ENCODE measurements around the gene FOXI1.
A peak's percentile ranks its signal among the peaks of the same experiment; 100 is the strongest.
"Not testable (repeated sequence)": the region's sequence is repeated elsewhere in the genome, so short reads cannot be mapped to it uniquely, and the experiment has no call there.

Gene FOXI1

DNA sequence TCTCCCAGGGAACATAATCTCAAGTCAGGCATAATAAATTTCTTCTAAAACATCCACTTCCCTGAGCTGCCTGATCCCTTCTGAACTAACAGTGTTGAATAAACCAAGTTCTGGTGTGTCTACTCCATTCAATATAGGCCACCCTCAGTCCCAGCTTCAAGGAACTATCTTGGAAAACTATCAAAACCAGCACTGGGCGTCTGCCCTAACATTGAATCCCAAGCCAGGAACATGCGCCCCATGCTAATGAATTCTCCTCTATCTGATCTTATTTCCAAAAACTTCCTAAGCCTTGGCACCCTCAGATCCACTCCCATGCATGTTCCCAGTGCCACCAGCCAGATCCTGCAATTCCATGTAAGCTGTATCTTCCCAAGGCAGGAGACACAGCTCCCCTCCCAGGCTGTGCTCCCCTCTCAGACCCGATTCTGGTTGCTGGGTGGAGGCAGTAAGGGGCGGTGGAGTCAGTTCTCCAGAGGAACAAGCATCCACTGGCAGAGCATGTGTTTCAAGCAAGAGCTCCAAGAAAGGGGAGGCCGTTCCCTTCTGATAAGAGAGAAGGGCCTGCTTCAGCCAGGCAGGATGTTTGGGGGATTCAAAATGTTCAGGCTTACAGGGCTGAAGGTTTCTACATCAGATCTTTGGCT lies 13.1 kb upstream of the FOXI1 start:
- no peak for DNase-seq (ENCODE audit: low read depth)

DNA sequence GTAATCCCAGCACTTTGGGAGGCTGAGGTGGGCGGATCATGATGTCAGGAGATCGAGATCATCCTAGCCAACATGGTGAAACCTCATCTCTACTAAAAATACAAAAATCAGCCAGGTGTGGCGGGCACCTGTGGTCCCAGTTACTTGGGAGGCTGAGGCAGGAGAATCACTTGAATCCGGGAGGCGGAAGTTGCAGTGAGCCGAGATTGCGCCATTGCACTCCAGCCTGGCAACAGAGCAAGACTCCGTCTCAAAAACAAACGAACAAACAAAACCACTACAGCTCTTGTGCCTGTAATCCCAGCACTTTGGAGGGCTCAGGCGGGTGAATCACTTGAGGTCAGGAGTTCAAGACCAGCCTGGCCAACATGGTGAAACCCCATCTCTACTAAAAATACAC lies 11.4 kb upstream of the FOXI1 start:
- not testable (repeated sequence) for DNase-seq (ENCODE audit: low read depth)

DNA sequence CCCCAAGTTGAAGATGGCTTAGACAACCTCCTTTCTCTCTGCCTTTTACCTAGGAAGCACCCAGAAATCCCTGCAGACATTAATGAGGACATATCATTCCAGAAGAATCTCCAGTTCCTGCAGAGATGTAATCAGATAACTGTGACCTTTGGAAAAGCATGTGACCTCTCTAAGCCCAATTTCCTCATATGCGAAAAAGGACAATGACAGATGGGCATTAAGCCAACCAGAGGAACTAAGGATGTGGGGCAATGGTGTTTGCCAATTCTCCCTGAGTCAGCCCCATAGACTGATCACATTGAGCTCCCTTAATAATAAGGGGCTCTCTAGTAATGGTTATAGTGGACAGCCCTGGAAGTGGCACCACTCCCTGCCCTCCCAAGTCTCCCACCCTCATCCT lies 10.1 kb upstream of the FOXI1 start:
- DNase-seq (ENCODE audit: low read depth): no peak

DNA sequence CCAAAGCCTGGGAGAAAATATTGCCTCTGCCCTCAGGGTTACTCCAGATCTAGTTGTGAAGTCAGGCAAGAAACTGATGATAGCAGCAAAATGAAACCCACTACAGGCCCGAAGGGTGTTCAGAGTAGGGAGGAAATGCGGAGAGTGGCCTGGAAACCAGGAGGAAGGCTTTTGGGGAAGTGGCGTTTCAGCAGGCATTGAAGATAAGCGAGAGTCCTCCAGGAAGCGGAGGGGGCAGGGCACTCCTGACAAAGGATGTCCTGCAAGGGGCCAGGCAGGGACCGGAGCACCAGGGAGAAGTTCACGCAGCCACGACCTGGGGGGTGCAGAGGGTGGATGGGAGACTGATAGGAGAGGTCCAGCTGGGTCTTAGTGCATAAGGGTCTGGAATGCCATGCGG lies 7.8 kb upstream of the FOXI1 start:
- DNase-seq (ENCODE audit: low read depth): no peak

DNA sequence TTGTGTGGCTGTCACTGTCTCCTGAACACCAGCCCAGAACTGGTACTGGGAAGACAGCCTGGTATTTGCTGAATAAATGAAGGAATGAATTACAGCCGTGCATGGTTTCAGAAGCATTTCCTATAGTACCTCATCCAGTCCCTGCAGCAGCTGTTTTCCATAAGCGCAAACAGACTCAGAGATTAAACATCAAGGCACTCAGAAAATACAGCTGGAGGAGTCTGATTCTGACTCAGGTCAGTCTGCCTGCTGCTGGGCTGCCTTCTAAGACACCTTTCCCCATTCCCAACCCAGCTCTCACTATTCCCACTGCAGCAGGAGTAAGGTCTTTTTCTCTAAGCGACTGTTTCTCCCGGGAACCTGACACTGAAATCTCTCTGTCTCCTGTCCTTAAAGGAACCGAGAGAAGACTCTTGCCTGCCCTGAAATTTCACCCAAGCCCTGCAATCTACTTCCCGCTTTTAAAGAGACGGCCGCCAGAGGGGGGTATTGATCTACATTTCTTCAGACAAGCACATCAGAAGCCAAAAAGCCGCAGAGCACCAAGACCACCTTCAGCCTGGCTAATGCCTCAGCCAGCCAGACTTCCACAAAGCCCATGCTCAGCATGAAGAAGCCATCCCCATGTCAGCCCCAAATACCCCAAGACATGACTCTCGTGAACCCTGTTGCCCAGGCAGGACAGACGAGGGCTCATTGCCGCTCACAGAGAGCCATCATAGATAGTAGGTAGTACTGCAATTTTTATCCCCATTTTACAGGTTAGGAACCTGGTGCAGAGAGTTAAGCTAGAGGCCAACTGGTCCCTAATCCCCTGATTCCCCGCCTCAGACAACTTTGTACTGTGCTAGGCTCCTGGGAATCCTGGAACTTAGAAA lies 5.4 kb upstream of the FOXI1 start:
- DNase-seq (ENCODE audit: low read depth): peak; percentile 57

DNA sequence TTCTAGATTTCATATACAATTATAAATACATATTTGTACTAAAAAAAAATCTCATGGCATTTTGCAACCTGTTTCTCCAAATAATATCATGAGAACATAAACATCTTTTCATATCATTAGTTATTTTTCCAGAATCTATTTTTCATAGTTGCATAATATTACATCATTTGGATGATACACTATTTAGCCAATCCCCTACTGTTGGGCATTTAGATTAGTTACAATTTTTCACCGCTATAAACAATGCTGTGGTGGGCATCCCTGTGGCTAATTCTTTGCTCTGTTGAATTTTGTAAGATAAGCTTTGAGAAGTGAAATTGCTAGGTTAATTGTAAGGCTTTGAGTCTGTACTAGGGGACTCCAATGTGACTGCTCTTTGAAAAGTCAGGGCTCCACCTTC lies 2.2 kb upstream of the FOXI1 start:
- no peak for DNase-seq (ENCODE audit: low read depth)

DNA sequence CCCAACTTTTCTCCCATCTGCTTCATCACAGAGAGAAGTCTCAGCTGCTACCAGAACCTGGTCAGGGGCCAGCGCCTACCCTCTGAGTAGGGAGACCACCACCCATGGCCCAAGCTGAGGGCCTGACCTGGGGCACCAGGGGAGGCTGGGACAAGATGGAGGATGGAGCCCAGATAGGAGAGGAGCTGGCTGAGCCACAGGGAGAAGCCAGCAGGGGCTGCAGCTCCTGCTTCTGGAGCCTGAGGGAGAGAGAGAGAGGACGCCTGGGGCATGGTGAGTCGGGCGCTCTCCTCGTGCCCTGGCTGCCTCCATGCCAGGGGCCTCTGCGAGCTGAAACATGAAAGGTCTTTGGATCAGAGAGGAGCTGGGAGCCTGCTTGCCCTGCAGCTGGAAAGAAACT lies 1.4 kb upstream of the FOXI1 start:
- no peak for DNase-seq (ENCODE audit: low read depth)

DNA sequence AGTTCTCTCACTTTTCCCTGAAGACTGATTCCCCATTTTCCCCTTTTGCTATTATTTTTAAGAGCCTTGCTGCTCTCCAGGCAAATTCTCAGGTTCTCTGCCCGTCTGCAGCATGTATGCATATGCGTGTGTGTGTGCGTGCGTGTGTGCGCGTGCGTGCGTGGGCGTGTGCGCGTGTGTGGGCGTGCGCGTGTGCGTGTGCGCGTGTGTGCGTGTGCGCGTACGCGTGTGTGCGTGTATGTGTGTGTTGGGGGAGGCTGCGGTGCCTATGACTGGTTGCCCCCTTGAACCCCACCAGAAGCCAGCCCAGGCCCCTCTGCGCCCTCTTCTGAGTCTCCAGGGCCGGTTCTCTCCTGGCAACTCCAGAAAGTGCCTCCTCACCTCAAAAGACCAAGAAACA lies 987 bp upstream of the FOXI1 start:
- no peak for DNase-seq (ENCODE audit: low read depth)

DNA sequence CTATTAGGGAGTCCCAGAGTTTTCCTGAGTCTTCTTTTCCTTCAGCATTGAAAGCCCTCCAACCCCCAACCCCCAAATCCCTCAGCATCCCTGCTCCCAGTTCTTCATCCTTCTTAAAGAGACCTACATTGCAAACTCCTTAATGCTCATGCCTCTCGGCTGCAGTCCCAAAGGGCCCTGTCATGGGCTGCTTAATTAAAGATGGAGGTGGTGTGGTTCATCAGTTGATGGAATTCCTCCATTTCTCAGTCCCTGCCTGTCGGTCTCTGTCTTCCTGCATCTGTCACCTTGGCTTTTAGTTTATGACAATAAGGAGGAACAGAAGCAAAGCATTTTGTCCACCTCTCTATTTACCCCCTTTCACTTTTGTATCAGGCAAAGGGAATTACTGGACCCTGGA lies 2.0 kb downstream of the FOXI1 start:
- no peak for DNase-seq (ENCODE audit: low read depth)

DNA sequence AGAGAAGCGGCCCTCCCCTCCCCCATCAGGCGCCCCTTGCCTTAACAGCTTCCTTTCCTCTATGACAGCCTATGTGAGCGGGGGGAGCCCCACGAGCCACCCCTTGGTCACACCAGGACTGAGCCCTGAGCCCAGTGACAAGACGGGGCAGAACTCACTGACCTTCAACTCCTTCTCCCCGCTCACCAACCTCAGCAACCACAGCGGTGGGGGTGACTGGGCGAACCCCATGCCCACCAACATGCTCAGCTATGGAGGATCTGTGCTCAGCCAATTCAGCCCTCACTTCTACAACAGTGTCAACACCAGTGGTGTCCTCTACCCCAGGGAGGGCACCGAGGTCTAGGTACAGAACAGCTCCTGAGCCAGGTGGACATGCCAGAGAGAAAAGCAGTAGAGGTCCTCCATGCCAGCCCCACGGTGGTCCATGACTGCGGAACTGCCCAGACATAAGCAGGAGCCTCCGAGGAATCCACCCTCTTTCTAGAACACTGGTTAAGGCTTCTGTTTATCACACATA lies 2.6 kb downstream of the FOXI1 start:
- no peak for DNase-seq (ENCODE audit: low read depth)

DNA sequence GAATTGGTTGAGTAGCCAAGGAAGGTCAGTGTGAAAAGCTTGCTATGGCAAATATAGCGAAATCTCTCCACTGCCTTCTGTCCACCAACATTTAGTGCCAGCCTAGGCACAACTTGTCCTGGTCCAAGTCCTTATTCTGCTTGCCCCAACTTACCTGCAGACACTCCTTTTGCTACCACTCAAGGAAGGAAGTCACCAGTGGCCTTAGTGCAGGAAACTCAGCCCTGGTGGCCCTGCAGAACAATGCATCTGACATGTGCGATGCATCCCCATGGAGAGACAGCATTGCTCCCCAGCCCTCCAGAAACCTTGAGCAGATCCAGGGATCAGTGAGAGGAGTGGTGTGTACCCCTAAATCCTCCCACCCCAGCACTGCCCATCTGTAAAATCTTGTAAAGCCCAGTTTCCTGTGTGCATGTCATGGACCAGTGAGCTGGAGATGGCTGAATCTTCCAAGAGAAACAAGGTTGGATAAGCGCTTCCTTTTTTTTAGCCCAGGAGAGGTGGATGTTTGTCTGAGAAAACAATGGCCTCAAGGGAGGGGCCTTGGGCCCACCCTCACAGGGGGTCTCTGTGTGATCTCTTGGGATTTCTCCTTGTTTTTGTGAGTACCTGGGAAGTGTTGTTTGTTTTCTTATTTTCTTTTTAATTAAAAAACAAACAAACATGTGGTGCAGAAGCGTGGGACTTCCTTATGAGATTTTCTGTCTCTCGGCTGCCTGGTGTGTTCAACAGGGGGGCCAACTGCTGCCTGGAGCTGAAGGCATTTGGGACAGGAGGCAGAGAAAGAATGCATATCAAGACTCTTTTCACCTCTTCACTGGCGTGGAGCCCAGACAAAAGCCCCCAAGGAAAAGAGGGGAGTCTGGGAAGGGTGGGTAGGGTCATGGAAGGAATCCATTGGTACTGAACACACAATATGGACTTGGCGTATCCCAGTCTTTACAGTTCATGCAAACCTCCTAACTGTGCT lies 3.6 kb downstream of the FOXI1 start:
- no peak for DNase-seq (ENCODE audit: low read depth)

DNA sequence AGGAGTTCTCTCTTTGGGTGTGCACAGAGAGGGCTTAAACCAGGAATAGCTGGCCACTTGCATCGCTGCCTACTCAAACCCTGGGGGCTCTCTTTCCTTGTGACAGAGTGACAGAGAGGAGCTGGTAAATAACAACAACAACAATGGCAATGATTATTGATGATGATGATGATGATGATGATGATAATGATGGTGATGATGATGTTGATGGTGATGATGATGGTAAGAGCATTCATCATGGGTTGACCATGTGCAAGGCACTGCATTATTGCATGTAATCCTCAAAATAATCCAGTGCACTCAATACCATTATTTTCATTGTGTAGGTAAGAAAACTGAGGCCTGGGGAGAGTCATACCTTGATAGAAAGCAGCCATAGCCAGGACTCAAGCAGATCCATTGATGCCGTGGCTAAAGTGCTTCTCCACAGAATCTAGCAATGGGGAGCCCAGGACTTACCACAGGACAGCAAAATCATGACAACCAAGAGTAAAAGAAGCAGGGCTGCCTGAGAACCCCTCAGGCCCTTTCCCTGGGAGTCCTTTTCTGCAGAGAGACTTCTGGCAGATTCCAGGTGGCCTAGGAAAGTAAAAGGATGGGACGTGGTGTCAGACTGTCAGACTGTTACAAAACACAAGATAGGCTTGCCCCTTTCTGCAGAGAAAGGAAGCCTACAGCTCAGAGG lies 4.8 kb downstream of the FOXI1 start:
- DNase-seq (ENCODE audit: low read depth): no peak

DNA sequence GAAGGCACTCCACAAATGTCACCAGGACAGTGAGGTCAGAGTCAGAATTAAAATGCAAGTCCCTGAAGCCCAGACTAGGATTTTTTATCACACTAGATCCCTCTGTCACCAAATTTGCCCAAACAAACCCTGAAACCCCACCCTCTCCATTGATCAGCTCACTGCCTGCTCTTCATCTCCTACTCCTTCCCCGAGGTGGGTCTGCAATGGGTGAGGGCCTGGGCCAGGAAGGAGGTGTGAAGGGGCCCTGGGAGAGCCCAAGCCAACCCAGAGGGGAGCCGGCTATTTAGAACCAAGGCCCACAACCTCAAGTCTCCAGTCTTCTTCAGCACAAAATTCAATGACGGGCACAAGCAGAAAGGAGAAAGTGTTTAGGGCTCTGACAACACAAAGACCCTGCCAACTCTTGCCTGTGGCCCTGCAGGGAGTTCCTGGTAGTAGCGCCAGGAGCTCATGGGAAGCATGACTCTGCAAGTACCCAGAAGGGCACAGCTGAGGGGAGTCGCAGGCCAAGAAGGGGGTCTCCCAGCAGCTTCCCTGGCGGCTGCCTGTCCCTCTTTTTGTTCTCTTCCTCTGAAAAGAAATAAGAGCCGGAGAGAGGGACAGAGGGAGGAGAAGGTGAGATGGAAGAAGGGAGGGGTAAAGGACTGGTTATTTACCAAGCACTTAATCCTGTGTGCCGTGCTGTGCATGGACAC lies 5.5 kb downstream of the FOXI1 start:
- DNase-seq (ENCODE audit: low read depth): no peak

DNA sequence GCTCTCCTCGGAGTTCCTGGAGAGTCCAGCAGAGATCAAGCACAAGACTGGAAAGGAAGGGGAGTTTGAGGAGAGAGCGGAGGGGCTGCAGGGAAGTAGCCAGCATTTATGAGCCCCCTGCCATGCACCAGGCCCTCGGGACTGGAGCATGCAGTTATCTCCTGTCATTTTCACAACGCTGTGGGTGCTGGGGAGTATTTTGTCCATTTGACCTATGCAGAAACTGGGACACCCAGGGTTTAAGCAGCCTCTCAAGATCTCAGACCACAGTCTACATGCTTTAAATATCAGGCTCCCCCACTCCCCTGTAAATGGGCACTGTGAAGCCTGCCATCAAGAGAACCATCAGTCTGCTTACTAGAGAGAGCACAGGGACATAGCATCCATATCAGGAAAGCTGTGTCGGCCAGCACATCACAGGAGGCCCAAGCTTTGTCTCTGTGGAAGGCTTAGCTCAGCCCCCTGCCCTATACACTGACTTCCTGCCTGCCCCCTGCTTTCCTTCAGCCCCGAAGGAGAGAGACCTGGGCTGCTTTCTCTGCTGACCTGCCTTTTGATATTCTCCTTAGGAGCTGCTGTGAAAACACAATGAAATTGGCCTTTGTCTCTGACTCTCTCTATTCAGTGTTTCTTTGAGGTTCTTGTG lies 7.3 kb downstream of the FOXI1 start:
- DNase-seq (ENCODE audit: low read depth): no peak

DNA sequence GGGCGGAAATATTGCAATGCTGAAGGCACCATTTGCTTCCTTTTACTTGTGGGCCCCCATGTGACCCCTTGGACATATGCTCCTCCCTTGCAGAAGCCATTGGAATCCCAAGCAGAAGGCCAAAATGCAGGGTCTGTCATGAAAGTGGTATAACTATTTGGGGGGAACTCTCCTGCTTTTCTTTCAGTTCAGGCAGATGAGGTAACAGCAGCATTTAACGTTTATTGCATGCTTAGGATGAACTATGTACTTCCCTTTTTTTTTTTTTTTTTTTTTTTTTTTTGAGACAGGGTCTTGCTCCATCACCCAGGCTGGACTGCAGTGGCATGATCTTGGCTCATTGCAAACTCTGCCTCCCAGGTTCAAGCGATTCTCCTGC lies 7.8 kb downstream of the FOXI1 start:
- no peak for DNase-seq (ENCODE audit: low read depth)

DNA sequence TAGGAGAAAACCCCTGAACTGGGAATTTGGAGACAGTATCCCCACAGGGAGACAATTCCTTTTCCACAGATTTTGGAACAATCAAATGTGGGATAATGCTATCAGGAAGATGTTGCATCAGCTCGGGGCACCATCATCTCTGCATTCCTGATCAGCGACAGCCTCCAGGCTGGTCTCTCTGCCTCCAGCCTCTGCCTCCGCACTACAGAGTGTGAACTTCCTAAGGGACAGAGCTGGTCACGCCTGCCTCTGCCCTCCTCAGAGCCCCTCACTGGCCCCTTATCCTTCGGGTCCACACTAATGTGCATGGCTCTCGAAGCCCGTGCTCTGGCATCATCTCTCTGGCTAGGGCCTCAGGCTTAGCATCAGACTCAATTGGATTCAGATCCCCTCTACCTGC lies 8.6 kb downstream of the FOXI1 start:
- DNase-seq (ENCODE audit: low read depth): no peak

DNA sequence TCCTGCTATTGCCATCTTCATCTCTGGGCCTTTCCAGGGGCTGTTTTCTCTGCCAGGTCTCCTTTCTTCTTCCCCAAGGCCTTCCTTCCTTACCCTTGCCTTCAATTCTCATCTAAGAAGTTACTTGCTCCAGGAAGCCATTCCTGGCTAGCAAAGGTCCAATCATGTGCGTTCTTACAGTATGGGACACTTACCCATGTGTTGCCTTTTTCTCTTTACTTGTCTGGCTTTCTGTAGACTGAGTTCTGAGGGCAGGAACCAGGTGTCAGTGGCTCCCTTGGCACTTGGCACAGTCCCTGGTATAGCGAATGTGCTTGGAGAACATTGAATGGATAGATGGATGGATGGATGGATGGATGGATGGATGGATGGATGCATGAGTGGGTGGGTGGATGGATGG lies 10.2 kb downstream of the FOXI1 start:
- no peak for DNase-seq (ENCODE audit: low read depth)

DNA sequence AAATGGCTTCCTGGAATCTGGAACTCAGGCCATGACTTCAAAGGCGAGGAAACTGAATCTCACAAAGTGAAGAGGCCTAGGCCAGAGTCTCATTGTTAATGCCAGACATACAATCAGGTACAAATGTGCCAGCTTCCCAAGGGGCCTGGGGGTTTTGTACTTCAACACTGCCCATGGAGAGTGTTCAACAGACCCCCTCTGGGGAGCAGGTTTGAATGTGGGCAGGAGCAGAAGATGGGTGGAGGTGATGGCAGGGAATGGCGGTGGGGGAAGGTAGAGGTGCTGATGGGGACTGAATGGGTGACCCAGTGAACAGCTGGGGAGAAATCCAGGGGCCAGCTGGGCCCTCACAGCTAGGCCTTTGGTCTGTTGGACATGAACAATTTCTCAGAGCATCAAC lies 12.0 kb downstream of the FOXI1 start:
- no peak for DNase-seq (ENCODE audit: low read depth)

DNA sequence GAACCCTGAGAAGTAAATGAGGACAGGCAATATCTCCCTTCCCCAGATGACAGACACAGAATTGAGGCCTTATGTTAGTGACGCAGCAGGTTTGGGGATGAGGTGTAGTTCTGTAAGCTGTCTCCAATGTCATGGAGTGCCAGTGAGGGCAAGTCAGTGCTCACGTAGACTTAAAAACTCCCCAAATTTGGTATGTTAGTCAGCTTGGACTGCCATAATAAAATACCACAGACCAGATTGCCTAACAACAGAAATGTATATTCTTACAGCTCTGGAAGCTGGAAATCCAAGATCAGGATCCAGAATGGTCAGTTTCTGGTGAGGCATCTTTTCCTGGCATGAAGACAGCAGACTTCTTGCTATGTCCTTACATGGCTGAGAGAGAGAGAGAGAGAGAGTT lies 14.9 kb downstream of the FOXI1 start:
- DNase-seq (ENCODE audit: low read depth): no peak

DNA sequence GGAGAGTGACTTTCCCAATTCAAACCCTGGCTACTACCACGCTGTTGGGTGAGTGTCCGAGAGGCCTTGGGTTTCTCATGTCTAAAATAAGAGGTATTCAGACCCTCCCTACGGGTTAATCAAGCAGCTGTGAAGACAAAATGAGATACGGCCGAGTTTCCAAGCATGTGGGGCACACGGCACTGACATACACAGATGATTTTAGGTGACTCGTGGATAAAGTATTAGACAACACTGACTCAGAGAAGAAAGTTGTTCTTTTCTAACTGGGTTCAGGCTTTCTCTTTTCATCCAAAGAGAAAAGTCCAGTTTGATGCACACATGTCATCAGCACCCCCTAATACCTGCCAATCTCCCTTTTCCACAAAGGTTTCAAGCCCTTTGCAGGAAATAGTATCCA lies 15.6 kb downstream of the FOXI1 start:
- no peak for DNase-seq (ENCODE audit: low read depth)

DNA sequence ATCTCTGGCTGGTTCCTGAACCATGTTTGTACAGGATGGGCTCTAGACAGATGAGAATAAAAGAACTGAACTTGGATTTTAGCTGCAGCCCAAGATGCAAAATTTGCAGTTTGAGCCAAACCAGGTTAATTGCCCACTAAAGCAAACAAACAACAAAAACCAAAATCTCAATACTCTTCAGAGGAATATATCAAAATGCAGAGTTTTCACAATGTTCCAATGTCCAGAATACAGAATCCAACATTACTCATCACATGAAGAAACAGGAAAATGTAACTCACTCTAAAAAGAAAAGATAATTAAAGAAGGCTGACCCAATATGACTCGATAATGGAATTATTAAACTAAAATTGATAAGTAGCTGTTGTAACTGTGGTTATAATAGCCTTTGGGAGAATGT lies 20.4 kb downstream of the FOXI1 start:
- no peak for DNase-seq (ENCODE audit: low read depth)

Data from T follicular helper cell (primary cell).